ENCODE results near the gene HBG2.

DNA sequence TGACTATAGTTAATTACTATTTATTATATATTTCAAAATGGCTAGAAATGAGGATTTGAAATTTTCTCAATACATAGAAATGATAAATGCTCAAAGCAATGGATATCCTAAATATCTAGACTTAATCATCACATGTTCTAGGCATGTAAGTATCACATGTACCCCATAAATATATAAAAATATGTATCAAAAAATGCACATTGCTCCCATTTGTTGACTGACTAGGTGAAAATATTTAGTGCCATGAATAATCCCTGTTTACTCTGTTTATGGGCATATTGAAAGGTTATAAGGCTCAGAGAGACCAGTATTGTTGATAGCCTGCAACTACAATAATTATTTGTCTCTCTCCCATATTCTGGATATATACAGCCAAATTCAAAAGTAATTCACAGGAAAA is 12.0 kb upstream of the HBG2 start:
- TF ChIP-seq NR2C2 (CRISPR knock-in tag; IDR thresholded peaks at IDR 0.05) (no peak), ZNF263 (CRISPR knock-in tag; IDR thresholded peaks at IDR 0.05; ENCODE audit: low read depth) (no peak), MYBL2 (CRISPR knock-in tag; IDR thresholded peaks at IDR 0.05) (no peak), CBFB (CRISPR knock-in tag; IDR thresholded peaks at IDR 0.05; ENCODE audit: low read depth) (no peak), NFYB (CRISPR knock-in tag; conservative IDR thresholded peaks at IDR 0.05; ENCODE audit: low read depth) (no peak), ESRRA (CRISPR knock-in tag; IDR thresholded peaks at IDR 0.05; ENCODE audit: borderline replicate concordance) (no peak)
- TF ChIP-seq, protein P1, sequence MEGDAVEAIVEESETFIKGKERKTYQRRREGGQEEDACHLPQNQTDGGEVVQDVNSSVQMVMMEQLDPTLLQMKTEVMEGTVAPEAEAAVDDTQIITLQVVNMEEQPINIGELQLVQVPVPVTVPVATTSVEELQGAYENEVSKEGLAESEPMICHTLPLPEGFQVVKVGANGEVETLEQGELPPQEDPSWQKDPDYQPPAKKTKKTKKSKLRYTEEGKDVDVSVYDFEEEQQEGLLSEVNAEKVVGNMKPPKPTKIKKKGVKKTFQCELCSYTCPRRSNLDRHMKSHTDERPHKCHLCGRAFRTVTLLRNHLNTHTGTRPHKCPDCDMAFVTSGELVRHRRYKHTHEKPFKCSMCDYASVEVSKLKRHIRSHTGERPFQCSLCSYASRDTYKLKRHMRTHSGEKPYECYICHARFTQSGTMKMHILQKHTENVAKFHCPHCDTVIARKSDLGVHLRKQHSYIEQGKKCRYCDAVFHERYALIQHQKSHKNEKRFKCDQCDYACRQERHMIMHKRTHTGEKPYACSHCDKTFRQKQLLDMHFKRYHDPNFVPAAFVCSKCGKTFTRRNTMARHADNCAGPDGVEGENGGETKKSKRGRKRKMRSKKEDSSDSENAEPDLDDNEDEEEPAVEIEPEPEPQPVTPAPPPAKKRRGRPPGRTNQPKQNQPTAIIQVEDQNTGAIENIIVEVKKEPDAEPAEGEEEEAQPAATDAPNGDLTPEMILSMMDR (IDR thresholded peaks at IDR 0.05) = no peak
